MCF 10A (cell line): ENCODE results near the gene KRTAP2-1. TPM values are rescaled to one million over a fixed set of nuclear protein-coding genes. Genes with fewer than 3 reads are reported as not detected.

Experiments
- BruUV-seq: library from RNA; stranded (reverse); fragments of 400-500 nt; replicated peaks from 2 replicates; lab custom pipeline; 2021; lab: Mats Ljungman, UMichigan
- CTCF ChIA-PET: fragments of 300-600 bp; sonication (Branson Sonifier 250); formaldehyde crosslinking; extraction: SDS; loops from one replicate; lab custom pipeline; 2021; ENCODE audit warnings: antibody characterized with exemption, inconsistent platforms; lab: Yijun Ruan, JAX
- POLR2A ChIA-PET: fragments of 300-600, 350-650 bp; sonication (Branson Sonifier 250); formaldehyde crosslinking; extraction: SDS; loops from one replicate; lab custom pipeline; 2020; ENCODE audit warnings: antibody characterized with exemption, inconsistent platforms; lab: Yijun Ruan, JAX
- DNase-seq: peaks from one replicate; pipeline ENCODE4 v3.0.0-alpha.2; 2018; ENCODE audit not compliant: unreplicated experiment
- H3K27ac Mint-ChIP-seq: one replicate; pipeline ENCODE4 v1.8.0; 2022; ENCODE audit warnings: mild to moderate bottlenecking, low read depth, mixed read lengths; ENCODE audit not compliant: unreplicated experiment
- H3K27me3 Mint-ChIP-seq: one replicate; pipeline ENCODE4 v1.8.0; 2022; ENCODE audit warnings: mixed read lengths; ENCODE audit not compliant: insufficient read depth, unreplicated experiment
- H3K36me3 Mint-ChIP-seq: one replicate; pipeline ENCODE4 v1.8.0; 2022; ENCODE audit warnings: mild to moderate bottlenecking, moderate library complexity, mixed read lengths; ENCODE audit not compliant: insufficient read depth, unreplicated experiment
- H3K4me1 Mint-ChIP-seq: one replicate; pipeline ENCODE4 v1.8.0; 2022; ENCODE audit warnings: mixed read lengths; ENCODE audit not compliant: insufficient read depth, unreplicated experiment
- H3K4me3 Mint-ChIP-seq: one replicate; pipeline ENCODE4 v1.8.0; 2022; ENCODE audit warnings: mild to moderate bottlenecking, moderate library complexity, mixed read lengths; ENCODE audit not compliant: unreplicated experiment
- H3K9me3 Mint-ChIP-seq: one replicate; pipeline ENCODE4 v1.8.0; 2022; ENCODE audit warnings: mixed read lengths; ENCODE audit not compliant: unreplicated experiment
- intact Hi-C: fragments of 100-400 bp; cut with micrococcal nuclease; formaldehyde crosslinking; loops from 2 replicates; pipeline ENCODE4 v1.14.1; 2022
- total RNA-seq: library from RNA; stranded (reverse); gene quantifications from 2 replicates; pipeline ENCODE4 v1.2.3, GENCODE V29; 2022
- TF ChIP-seq, protein P1 (sequence below): fragments of 200-600 bp; IDR thresholded peaks from one replicate; pipeline ENCODE4 v1.8.0; 2022; ENCODE audit warnings: antibody characterized with exemption, mild to moderate bottlenecking; ENCODE audit not compliant: unreplicated experiment

KRTAP2-1 gene
- total RNA-seq, 1 experiment from 2014 or later = not detected

DNA sequence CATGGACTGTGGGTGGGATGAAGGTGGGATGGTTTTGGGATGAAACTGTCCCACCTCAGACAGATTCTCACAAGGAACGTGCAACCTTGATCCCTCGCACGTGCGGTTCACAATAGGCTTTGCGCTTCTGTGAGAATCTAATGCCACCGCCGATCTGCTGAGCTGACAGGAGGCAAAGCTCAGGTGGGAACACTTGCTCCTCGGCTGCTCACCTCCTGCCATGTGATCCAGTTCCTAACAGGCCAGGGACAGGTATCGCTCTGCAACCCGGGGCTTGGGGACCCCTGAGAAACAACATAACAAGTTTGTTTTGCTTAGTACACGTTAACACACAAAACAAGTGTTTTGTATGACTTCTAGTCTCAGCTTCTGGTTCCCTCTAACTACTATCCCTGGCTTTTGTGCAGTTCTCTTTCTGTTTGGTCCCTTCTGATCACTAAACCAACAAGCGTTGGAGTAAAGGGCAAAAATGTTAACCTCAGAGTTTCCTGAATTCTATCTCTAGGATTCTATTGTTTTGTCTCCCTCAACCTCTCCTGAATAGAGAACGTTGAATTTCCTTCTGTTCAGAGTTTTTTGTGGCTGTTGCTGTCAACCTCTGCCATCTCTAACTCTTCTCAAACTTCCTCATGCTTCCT, 30.4 kb downstream of the KRTAP2-1 start:
- Mint-ChIP-seq H3K27me3 (no peaks in the 10 kb centered on the region), H3K27ac (no peak overlapping the region), H3K36me3 (no peaks in the 10 kb centered on the region), H3K4me1 (no peaks in the 10 kb centered on the region), H3K9me3 (no peaks in the 10 kb centered on the region), H3K4me3 (no peak overlapping the region)
- intact Hi-C loops = no loop called here
- CTCF ChIA-PET = no interaction called here
- POLR2A ChIA-PET = no interaction called here
- TF ChIP-seq, protein P1, sequence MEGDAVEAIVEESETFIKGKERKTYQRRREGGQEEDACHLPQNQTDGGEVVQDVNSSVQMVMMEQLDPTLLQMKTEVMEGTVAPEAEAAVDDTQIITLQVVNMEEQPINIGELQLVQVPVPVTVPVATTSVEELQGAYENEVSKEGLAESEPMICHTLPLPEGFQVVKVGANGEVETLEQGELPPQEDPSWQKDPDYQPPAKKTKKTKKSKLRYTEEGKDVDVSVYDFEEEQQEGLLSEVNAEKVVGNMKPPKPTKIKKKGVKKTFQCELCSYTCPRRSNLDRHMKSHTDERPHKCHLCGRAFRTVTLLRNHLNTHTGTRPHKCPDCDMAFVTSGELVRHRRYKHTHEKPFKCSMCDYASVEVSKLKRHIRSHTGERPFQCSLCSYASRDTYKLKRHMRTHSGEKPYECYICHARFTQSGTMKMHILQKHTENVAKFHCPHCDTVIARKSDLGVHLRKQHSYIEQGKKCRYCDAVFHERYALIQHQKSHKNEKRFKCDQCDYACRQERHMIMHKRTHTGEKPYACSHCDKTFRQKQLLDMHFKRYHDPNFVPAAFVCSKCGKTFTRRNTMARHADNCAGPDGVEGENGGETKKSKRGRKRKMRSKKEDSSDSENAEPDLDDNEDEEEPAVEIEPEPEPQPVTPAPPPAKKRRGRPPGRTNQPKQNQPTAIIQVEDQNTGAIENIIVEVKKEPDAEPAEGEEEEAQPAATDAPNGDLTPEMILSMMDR = no peak
- DNase-seq = no peak
- BruUV-seq = no TSS peak

DNA sequence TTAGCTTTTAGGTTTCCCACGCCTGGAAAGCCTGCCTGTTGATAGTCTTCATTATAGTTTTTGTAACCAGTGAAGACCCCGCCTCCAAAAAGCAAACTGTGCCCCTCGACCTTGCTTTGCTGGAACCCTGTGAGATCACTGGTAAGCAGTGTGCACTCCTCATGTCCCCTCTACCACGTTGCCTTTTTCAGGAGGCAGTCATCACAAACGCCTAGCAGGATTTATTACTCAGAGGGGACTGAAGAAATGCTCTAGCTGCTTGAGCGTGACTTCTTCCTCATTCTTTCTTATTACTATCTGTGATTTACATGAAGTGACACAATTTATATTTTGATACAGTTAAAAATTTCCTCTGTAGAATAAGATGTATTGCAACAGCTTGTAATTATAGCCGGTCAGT, 31.7 kb downstream of the KRTAP2-1 start:
- DNase-seq = no peak
- Mint-ChIP-seq H3K27me3 (no peaks in the 10 kb centered on the region), H3K27ac (no peak overlapping the region), H3K4me1 (no peaks in the 10 kb centered on the region), H3K4me3 (no peak overlapping the region), H3K36me3 (no peaks in the 10 kb centered on the region), H3K9me3 (no peaks in the 10 kb centered on the region)
- no TSS peak for BruUV-seq
- CTCF ChIA-PET = no interaction called here
- TF ChIP-seq, protein P1 = no peak
- POLR2A ChIA-PET = interaction anchor here (0.6 kb wide), 1 partner anchor 32 kb away, joined by 3 read pairs; the partner anchor contains the start of gene KRT40
- intact Hi-C loops = no loop called here

- TF ChIP-seq, protein P1 = no peak
- Mint-ChIP-seq H3K4me1 (no peaks in the 10 kb centered on the region), H3K4me3 (no peak overlapping the region), H3K27ac (no peak overlapping the region), H3K9me3 (no peaks in the 10 kb centered on the region), H3K36me3 (no peaks in the 10 kb centered on the region), H3K27me3 (no peaks in the 10 kb centered on the region)
- DNase-seq = no peak
- POLR2A ChIA-PET = interaction anchor here (0.5 to 1.1 kb wide), 3 partner anchors 56 to 640 kb away, joined by 3 to 4 read pairs (median 3); no protein-coding TSS in a partner anchor
- intact Hi-C loops = no loop called here
- no TSS peak for BruUV-seq
- CTCF ChIA-PET = no interaction called here
Observed at GRCh38 chr17:41013606-41014005, 33.5 kb downstream of the KRTAP2-1 start.

DNA sequence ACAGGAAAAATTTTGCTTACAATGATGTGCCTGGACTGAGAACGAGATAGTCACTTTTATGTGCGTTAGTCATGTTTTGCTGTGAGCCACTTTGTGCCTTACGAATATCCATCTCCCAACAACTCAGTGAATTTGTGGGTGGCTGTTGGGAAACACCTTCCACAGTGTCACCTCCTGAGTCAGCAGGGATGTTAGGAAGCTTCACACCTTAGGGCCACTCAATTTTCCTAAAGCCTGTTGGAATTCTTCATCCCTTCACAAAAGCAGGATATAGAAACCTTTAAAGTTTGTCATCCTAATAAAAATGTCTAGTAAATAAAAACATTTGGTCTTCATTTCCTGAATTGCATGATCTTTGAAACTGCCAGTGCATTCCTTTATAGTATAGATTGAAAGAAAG, 33.9 kb downstream of the KRTAP2-1 start:
- Mint-ChIP-seq H3K27ac (no peak overlapping the region), H3K4me3 (no peak overlapping the region), H3K36me3 (no peaks in the 10 kb centered on the region), H3K27me3 (no peaks in the 10 kb centered on the region), H3K9me3 (no peaks in the 10 kb centered on the region), H3K4me1 (no peaks in the 10 kb centered on the region)
- BruUV-seq = no TSS peak
- TF ChIP-seq, protein P1 = no peak
- POLR2A ChIA-PET = no interaction called here
- intact Hi-C loops = no loop called here
- CTCF ChIA-PET = no interaction called here
- peak; percentile 6 for DNase-seq
